ENCODE results near the gene PPARGC1A. TPM values are rescaled to one million over a fixed set of nuclear protein-coding genes. Genes with fewer than 3 reads are reported as not detected.

Gene PPARGC1A
- total and polyA plus RNA-seq, 2 experiments from 2014 or later, result 6.7 to 16.6 TPM

DNA sequence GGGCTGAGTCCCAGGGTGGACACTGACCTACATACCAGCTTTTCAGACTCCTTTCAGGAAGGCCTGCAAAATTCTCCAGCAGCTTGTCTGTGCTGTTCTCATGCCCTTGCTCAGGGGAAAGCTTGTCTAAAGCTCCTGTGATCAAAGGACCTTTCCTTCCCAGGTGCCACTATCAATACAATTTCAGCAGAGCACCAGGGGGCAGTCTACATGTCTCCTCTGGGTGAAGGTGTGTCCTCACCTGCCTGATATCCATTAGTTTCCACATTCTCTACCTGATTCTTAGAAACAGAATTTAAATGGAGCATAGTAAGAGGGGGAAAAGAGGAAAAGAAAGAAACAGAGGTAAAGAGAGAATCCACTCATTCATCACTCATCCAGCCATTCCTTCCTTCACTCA lies 114.2 kb downstream of the PPARGC1A start:
- H3K9me2 ChIP-seq (replicated peaks; ENCODE audit: insufficient read depth), result no peaks in the 10 kb centered on the region
- H3K36me3 ChIP-seq (replicated peaks; ENCODE audit: insufficient read depth, low read depth), result no peaks in the 10 kb centered on the region
- peak; percentile 20 for DNase-seq (ENCODE audit: low spot score)
- no peak overlapping the region for H3K27ac ChIP-seq
- H3K79me2 ChIP-seq, result no peaks in the 10 kb centered on the region
- no peak overlapping the region for H2AFZ ChIP-seq
- H3K4me1 ChIP-seq (ENCODE audit: insufficient read depth), result no peaks in the 10 kb centered on the region
- no peak overlapping the region for H3K4me3 ChIP-seq
- H3K9me3 ChIP-seq (ENCODE audit: low read depth), result no peaks in the 10 kb centered on the region
- H4K20me1 ChIP-seq (ENCODE audit: insufficient read depth, poor library complexity, severe bottlenecking), result no peaks in the 10 kb centered on the region
- H3K27me3 ChIP-seq, result no peaks in the 10 kb centered on the region
- no peak overlapping the region for H3K4me2 ChIP-seq
- no peak for TF ChIP-seq EZH2 (IDR thresholded peaks at IDR 0.05; ENCODE audit: borderline replicate concordance)
- TF ChIP-seq, protein P1, sequence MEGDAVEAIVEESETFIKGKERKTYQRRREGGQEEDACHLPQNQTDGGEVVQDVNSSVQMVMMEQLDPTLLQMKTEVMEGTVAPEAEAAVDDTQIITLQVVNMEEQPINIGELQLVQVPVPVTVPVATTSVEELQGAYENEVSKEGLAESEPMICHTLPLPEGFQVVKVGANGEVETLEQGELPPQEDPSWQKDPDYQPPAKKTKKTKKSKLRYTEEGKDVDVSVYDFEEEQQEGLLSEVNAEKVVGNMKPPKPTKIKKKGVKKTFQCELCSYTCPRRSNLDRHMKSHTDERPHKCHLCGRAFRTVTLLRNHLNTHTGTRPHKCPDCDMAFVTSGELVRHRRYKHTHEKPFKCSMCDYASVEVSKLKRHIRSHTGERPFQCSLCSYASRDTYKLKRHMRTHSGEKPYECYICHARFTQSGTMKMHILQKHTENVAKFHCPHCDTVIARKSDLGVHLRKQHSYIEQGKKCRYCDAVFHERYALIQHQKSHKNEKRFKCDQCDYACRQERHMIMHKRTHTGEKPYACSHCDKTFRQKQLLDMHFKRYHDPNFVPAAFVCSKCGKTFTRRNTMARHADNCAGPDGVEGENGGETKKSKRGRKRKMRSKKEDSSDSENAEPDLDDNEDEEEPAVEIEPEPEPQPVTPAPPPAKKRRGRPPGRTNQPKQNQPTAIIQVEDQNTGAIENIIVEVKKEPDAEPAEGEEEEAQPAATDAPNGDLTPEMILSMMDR (IDR thresholded peaks at IDR 0.05; ENCODE audit: poor library complexity), result peak; percentile 22

DNA sequence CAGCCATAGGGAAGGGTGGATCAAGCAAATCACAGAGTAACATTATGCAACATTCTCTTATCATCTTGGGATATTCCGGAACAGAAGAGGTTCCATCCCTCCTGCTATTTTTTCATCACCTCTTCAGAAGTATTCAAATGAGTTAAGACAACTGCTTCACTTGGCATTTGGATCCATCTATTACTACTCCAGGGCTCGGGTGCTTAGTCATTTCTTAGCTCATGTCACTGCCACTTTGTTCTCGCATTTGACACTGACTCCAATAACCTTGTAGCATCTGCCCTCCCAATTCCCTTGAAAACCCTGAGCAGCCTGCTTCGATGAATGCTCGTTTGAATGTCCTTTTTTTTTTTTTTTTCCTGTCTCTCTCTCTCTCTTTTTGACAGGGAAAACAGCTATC lies 114.9 kb downstream of the PPARGC1A start:
- Histone ChIP-seq H3K4me3 (no peak overlapping the region), H3K9me3 (ENCODE audit: low read depth) (no peaks in the 10 kb centered on the region), H3K9me2 (replicated peaks; ENCODE audit: insufficient read depth) (no peaks in the 10 kb centered on the region), H3K4me1 (ENCODE audit: insufficient read depth) (no peaks in the 10 kb centered on the region), H3K27me3 (no peaks in the 10 kb centered on the region), H4K20me1 (ENCODE audit: insufficient read depth, poor library complexity, severe bottlenecking) (no peaks in the 10 kb centered on the region), H3K79me2 (no peaks in the 10 kb centered on the region), H2AFZ (no peak overlapping the region), H3K27ac (no peak overlapping the region), H3K36me3 (replicated peaks; ENCODE audit: insufficient read depth, low read depth) (no peaks in the 10 kb centered on the region), H3K4me2 (no peak overlapping the region)
- TF ChIP-seq EZH2phosphoT487 (IDR thresholded peaks at IDR 0.05; ENCODE audit: low read depth, severe bottlenecking, unreplicated experiment), result no peak
- TF ChIP-seq EZH2 (IDR thresholded peaks at IDR 0.05; ENCODE audit: borderline replicate concordance), result no peak
- TF ChIP-seq, protein P1 (IDR thresholded peaks at IDR 0.05; ENCODE audit: poor library complexity), result no peak
- WGBS (ENCODE audit: low lambda C conversion rate, missing lambda C conversion rate), result 79% methylated on average over 5 of the region's 5 CpGs
- no peak for DNase-seq (ENCODE audit: low spot score)

DNA sequence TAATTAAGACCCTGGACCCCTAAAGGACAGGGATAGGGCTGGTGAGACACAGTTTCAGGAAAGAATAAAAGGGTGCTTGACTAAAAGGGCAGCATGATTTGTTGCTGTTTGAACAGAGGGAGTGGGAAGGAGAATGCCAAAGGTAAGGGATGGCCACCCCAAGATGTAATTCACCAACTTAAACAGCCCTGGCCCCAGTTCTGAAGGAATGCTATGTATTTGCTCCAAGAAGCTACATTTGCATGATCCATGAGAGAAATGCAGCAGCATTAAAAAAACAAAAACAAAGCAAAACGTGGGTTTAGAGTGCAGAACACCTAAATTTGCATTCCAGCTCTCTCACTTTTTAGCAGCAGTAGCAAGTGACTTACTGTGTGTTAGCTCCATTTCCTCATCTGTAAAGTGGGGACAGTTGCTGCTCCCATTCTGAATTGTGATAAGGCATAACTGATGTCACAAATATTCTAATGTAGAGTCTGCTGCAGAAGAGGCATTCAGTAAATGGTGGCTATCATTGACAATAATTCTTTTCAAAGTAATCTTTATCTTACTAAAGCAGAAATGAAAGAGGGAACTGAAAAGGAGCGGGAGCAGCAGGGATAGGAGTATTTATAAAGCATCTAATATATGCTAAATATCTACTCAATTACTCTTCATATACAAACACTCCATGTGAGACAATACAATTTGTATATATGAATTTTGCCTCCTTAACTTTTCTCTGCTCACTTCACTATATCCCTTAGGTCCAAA lies 115.8 kb downstream of the PPARGC1A start:
- Histone ChIP-seq H2AFZ (no peak overlapping the region), H3K27me3 (no peaks in the 10 kb centered on the region), H3K4me1 (ENCODE audit: insufficient read depth) (no peaks in the 10 kb centered on the region), H3K9me2 (replicated peaks; ENCODE audit: insufficient read depth) (no peaks in the 10 kb centered on the region), H3K36me3 (replicated peaks; ENCODE audit: insufficient read depth, low read depth) (no peaks in the 10 kb centered on the region), H3K4me2 (no peak overlapping the region), H4K20me1 (ENCODE audit: insufficient read depth, poor library complexity, severe bottlenecking) (no peaks in the 10 kb centered on the region), H3K27ac (no peak overlapping the region), H3K9me3 (ENCODE audit: low read depth) (no peaks in the 10 kb centered on the region), H3K79me2 (no peaks in the 10 kb centered on the region), H3K4me3 (no peak overlapping the region)
- TF ChIP-seq EZH2phosphoT487 (IDR thresholded peaks at IDR 0.05; ENCODE audit: low read depth, severe bottlenecking, unreplicated experiment) (no peak), EZH2 (IDR thresholded peaks at IDR 0.05; ENCODE audit: borderline replicate concordance) (no peak)
- TF ChIP-seq, protein P1 (IDR thresholded peaks at IDR 0.05; ENCODE audit: poor library complexity), result no peak
- DNase-seq (ENCODE audit: low spot score), result no peak
- 64% methylated on average over 2 of the region's 2 CpGs for WGBS (ENCODE audit: low lambda C conversion rate, missing lambda C conversion rate)
